RPMI8226 (cell line): Measurements from ENCODE around the gene CFH.
"Not testable (repeated sequence)": the region's sequence is repeated elsewhere in the genome, so short reads cannot be mapped to it uniquely, and the experiment has no call there.

Experiments
- DNase-seq: peaks from one replicate; pipeline ENCODE4 v3.0.0-alpha.2; 2015

CFH gene

DNA sequence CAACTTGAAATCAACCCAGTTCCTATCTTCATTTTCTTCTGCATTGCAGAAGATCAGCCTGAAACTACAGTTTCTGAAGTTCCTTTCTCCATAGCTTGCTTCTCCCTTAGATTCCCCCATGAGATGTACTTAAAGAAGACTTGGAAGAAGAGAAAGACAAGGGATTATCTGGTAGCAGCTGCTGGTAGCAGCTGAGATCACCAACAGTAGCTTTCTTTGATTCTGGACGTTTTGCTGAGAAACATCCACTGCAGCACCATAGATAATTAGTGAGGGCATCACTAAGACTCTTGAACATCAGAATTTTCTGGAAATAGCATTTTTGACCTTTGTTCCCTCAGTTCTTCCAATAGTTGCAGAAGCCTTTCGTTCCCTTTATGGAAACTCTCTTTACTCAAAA is 122.3 kb downstream of the CFH start:
- no peak for DNase-seq

DNA sequence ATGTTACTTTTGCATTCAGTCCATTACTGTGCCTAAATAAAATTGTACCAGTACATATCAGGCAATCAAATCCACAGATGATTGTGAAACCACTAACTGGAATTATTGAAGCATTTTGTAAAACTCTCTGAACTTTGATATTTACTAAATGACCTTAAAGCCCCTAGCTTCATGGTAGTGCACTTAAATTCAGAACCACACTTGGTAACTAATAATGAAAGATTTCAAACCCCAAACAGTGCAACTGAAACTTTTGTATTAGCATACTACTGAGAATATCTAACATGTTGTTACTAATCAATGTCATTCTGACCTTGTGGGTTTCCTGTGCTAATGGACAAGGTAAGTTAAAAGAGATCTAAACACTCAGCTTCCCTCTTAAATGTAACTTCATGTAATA is 122.8 kb downstream of the CFH start, which contains the start of gene CFHR3:
Gene CFHR3 (plus strand): TSS at position 238 of the 400 bp plus-strand sequence. CDS start 47 bp downstream, at position 285.
- DNase-seq, result no peak

DNA sequence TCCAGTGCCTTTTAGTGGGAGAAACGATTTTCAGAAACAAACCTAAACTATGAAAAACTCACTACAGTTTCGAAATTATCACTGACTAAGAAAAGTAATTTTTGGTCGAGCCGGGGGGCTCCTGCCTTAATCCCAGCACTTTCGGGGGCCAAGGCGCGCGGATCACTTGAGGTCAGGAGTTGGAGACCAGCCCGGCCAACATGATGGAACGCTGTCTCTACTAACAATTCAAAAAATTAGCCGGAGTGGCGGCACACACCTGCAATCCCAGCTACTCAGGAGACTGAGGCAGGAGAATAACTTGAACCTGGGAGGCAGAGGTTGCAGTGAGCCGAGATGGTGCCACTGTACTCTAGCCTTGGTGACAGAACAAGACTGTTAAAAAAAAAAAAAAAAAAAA is 125.8 kb downstream of the CFH start:
- no peak for DNase-seq

DNA sequence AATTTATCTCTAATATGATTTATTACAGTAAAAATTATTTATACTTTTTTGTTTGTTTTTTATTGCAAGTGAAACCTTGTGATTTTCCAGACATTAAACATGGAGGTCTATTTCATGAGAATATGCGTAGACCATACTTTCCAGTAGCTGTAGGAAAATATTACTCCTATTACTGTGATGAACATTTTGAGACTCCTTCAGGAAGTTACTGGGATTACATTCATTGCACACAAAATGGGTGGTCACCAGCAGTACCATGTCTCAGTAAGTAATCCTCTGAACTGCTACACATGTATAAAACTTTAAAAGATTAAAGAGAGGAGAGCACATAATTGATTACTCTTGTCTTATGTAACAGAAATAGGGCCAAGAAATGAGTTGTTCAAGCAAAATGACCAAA is 127.2 kb downstream of the CFH start:
- no peak for DNase-seq

GRCh38 chr1:196791252-196791651 is 139.4 kb downstream of the CFH start:
- DNase-seq, result not testable (repeated sequence)

DNA sequence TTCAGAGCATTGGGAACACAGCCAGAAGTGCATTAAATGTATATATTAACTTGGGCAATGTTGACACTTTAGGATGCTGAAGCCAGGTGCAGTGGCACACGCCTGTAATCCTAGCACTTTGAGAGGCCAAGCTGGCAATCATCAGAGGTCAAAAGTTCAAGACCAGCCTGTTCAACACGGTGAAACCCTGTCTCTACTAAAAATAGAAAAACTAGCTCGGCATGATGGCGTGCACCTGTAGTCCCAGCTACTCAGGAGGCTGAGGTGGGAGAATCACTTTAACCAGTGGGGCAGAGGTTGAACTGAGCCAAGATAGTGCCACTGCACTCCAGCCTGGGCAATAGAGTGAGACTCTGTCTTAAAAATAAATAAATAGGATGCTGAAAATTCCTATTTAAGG is 142.3 kb downstream of the CFH start:
- DNase-seq, result not testable (repeated sequence)
